Measurements from ENCODE around the gene CXADR. TPM values are rescaled to one million over a fixed set of nuclear protein-coding genes. Genes with fewer than 3 reads are reported as not detected.

Gene CXADR
- 32.4 and 36.9 TPM in 2 replicates for polyA plus RNA-seq

DNA sequence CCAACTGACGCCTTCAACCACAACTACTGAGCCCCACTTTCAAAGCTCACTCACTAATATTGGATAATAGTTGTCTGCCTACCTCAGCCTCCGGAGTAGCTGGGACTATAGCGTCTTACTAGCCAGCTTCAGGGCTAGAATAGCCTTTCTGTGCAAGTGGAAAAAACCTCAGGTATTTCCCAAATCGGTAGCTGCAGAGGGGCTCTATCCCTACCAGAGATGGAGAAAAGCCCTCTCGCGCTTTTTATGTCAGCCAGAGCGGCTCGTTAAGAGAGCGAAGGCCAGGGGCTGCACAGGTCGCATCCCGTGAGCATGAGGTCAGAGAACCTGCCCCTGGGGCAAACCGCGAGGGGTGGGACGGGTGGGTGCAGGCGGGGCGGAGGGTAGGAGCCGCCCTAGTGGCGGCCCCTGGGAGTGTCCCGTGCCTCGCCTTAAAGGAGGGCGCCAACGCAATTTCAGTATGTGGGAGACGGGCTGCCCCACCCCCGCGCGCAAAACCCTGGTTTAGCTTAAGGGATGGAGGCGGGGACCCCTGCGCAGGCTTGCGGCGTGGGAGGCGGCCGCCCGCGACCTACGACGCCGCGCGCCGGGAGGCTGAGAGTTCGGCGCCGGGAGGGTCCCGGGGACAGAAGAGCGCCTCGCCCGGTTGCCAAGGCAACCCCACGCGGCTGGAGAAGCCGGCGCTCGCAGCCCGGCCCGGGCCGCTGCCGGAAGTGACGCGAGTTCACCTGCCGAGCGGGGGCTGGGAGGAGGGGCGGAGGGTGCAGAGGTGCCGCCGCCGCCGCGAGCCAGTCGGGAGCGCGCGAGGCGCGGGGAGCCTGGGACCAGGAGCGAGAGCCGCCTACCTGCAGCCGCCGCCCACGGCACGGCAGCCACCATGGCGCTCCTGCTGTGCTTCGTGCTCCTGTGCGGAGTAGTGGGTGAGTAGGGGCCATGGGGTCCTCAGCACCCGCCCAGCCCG lies at the start of gene CXADR:
Gene CXADR, plus strand, starts transcription at position 791 of the 961 bp plus-strand sequence. Its CDS starts 87 bp downstream, at position 878.

DNA sequence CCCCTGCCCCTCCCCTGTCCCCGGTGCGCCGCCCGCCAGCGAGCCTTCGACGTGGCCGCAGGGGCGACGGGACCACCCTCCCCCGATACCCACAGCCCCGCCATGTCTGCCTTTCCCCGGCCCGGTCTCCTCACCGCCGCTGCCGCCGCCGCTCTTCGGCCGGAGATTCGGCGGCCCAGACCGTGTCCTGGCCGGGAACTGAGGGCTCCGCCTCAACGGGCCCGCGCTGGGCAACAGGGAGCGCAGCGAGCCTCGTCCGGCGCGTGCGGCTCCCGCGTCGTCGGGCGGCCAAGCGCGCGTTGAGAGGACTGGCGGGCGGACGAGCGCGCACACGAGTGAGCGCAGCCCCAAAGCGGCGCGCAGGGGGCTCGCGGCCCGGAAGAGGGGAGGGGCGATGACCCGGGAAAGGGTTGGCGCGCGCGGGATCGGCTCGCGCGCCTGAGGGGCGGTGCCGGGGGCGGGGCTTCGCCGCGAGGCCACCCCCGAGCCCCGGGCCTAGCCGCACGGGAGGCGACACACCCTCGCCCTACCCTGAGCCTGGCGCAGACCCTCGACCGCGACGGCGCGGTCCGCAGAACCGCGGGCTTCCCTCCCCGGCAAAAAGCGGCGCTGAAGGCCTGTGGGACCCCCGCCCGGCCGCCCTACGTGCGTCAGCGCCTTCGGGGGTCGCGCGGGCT lies 99.9 kb downstream of the CXADR start, which contains the start of gene BTG3:
Gene BTG3, minus strand, starts transcription at position 337 of the 677 bp plus-strand sequence. CDS start 3,757 bp downstream, outside the sequence.

Other genes starting within 250 kb of the CXADR start
- gene BTG3, start 99.9 kb downstream of the CXADR start, polyA plus RNA-seq = 3.1 and 4.4 TPM in 2 replicates